ENCODE data around the gene IQCH.

Gene IQCH

GRCh38 chr15:67303490-67304363, 49.1 kb downstream of the IQCH start:
- DNase-seq = no peak

GRCh38 chr15:67304778-67305177, 50.2 kb downstream of the IQCH start:
- no peak for DNase-seq

GRCh38 chr15:67305506-67305905, 50.9 kb downstream of the IQCH start:
- no peak for DNase-seq

GRCh38 chr15:67307156-67307555, 52.6 kb downstream of the IQCH start:
- DNase-seq = no peak

GRCh38 chr15:67307889-67308597, 53.5 kb downstream of the IQCH start:
- no peak for DNase-seq

GRCh38 chr15:67311731-67312130, 57.1 kb downstream of the IQCH start:
- DNase-seq = no peak

GRCh38 chr15:67319961-67320360, 65.4 kb downstream of the IQCH start:
- DNase-seq = no peak

GRCh38 chr15:67321352-67321751, 66.8 kb downstream of the IQCH start:
- no peak for DNase-seq

- no peak for DNase-seq
Measured at GRCh38 chr15:67322481-67322880, 67.9 kb downstream of the IQCH start.

- DNase-seq = no peak
Measured at GRCh38 chr15:67327312-67327711, 72.7 kb downstream of the IQCH start.

- DNase-seq = no peak
Measured at GRCh38 chr15:67327737-67328136, 73.2 kb downstream of the IQCH start.

GRCh38 chr15:67329984-67330733, 75.6 kb downstream of the IQCH start:
- no peak for DNase-seq

GRCh38 chr15:67331676-67332075, 77.1 kb downstream of the IQCH start:
- DNase-seq = no peak

- no peak for DNase-seq
Measured at GRCh38 chr15:67335026-67335425, 80.4 kb downstream of the IQCH start.

GRCh38 chr15:67335534-67336222, 81.1 kb downstream of the IQCH start:
- DNase-seq = no peak

GRCh38 chr15:67340630-67341029, 86.0 kb downstream of the IQCH start:
- no peak for DNase-seq

GRCh38 chr15:67341539-67341938, 87.0 kb downstream of the IQCH start:
- DNase-seq = no peak

- no peak for DNase-seq
Measured at GRCh38 chr15:67343206-67343605, 88.6 kb downstream of the IQCH start.

GRCh38 chr15:67349634-67350033, 95.0 kb downstream of the IQCH start:
- no peak for DNase-seq

GRCh38 chr15:67350042-67350441, 95.5 kb downstream of the IQCH start:
- DNase-seq = no peak

GRCh38 chr15:67358391-67358790, 103.8 kb downstream of the IQCH start:
- DNase-seq = no peak

GRCh38 chr15:67358812-67359211, 104.2 kb downstream of the IQCH start:
- no peak for DNase-seq
